Lower leg skin (tissue), 3 donors: ENCODE measurements around the gene RTP2.
"Not testable (repeated sequence)": the region's sequence is repeated elsewhere in the genome, so short reads cannot be mapped to it uniquely, and the experiment has no call there.

Source experiments
- CTCF ChIP-seq, 3 donors: fragments of 450-650 bp; IDR thresholded peaks; one replicate each; pipeline ENCODE4 v1.5.1; 2016; ENCODE audit warnings: antibody characterized with exemption in 3 of 3, mild to moderate bottlenecking in 3 of 3, moderate library complexity in 2 of 3
- POLR2A ChIP-seq, 2 donors: fragments of 450-650 bp; IDR thresholded peaks; one replicate each; pipeline ENCODE4 v1.6.1; 2016 to 2017; ENCODE audit warnings: antibody characterized with exemption in 2 of 2, mild to moderate bottlenecking in 1 of 2, moderate library complexity in 1 of 2

GRCh38 chr3:187681756-187682155 lies 20.6 kb downstream of the RTP2 start:
- TF ChIP-seq CTCF, POLR2A (IDR thresholded peaks at IDR 0.05): not testable (repeated sequence)
